Osteoblast (primary cell): ENCODE data around the gene CRTC1. TPM values are rescaled to one million over a fixed set of nuclear protein-coding genes. Genes with fewer than 3 reads are reported as not detected.
A peak's percentile ranks its signal among the peaks of the same experiment; 100 is the strongest.

Source experiments
- DNase-seq: peaks from one replicate; pipeline ENCODE4 v3.0.0; 2011; ENCODE audit warnings: low spot score, mixed read lengths; ENCODE audit not compliant: insufficient read length; ENCODE audit errors: missing footprints
- H2AFZ ChIP-seq: 2 replicates; pipeline ENCODE4 v1.6.0; 2011; ENCODE audit warnings: mild to moderate bottlenecking, low read length
- H3K27ac ChIP-seq: 2 replicates; pipeline ENCODE4 v1.5.1; 2011; ENCODE audit warnings: mild to moderate bottlenecking, low read depth, low read length, moderate library complexity
- H3K27me3 ChIP-seq: 2 replicates; pipeline ENCODE4 v1.6.0; 2012; ENCODE audit warnings: mild to moderate bottlenecking, control low read depth, inconsistent platforms, low read length, moderate library complexity; ENCODE audit not compliant: insufficient read depth
- H3K36me3 ChIP-seq: 2 replicates; pipeline ENCODE4 v1.5.1; 2011; ENCODE audit warnings: mild to moderate bottlenecking, low read length, control low read depth, moderate library complexity; ENCODE audit not compliant: insufficient read depth
- H3K4me1 ChIP-seq: 2 replicates; pipeline ENCODE4 v1.5.1; 2011; ENCODE audit warnings: mild to moderate bottlenecking, low read length, control low read depth, moderate library complexity; ENCODE audit not compliant: insufficient read depth
- H3K4me2 ChIP-seq: 2 replicates; pipeline ENCODE4 v1.6.0; 2011; ENCODE audit warnings: mild to moderate bottlenecking, low read length; ENCODE audit not compliant: insufficient read depth
- H3K4me3 ChIP-seq: fragments of 200-600 bp; sonication (generic); 3 replicates; pipeline ENCODE4 v1.5.1; 2012; ENCODE audit warnings: mild to moderate bottlenecking, low read length, inconsistent platforms; ENCODE audit not compliant: insufficient read depth
- H3K79me2 ChIP-seq: 2 replicates; pipeline ENCODE4 v1.6.0; 2012; ENCODE audit warnings: mild to moderate bottlenecking, low read length, control low read depth, inconsistent platforms; ENCODE audit not compliant: insufficient read depth
- H3K9me3 ChIP-seq: 2 replicates; pipeline ENCODE4 v1.5.1; 2011; ENCODE audit warnings: low read depth, low read length, control low read depth
- H4K20me1 ChIP-seq: 2 replicates; pipeline ENCODE4 v1.6.0; 2012; ENCODE audit warnings: mild to moderate bottlenecking, low read length, control low read depth; ENCODE audit not compliant: insufficient read depth
- CTCF ChIP-seq: IDR thresholded peaks from 2 replicates; pipeline ENCODE4 v1.5.1; 2011; ENCODE audit warnings: mild to moderate bottlenecking, low read depth, low read length, moderate library complexity; ENCODE audit errors: extremely low read depth
- total RNA-seq: library from RNA; depleted of rRNA; stranded (reverse); fragments of >200 nt; gene quantifications from 2 replicates; pipeline ENCODE4 v1.2.3, GENCODE V29; 2012

The CRTC1 gene
- total RNA-seq, 1 donor, result 4.0 TPM

- H3K9me3 ChIP-seq, result no peaks in the 10 kb centered on the region
- peaks cover 8% of the 10 kb centered on the region for H4K20me1 ChIP-seq
- no peak overlapping the region for H3K27ac ChIP-seq
- H2AFZ ChIP-seq, result no peak overlapping the region
- H3K4me2 ChIP-seq, result no peak overlapping the region
- H3K4me3 ChIP-seq, result no peak overlapping the region
- H3K4me1 ChIP-seq, result peaks cover 3% of the 10 kb centered on the region
- no peaks in the 10 kb centered on the region for H3K79me2 ChIP-seq
- peaks cover 5% of the 10 kb centered on the region for H3K36me3 ChIP-seq
- TF ChIP-seq CTCF, result no peak
- no peaks in the 10 kb centered on the region for H3K27me3 ChIP-seq
- DNase-seq, result peak; percentile 85
Observed at GRCh38 chr19:18769989-18770528, 86.6 kb downstream of the CRTC1 start.

- DNase-seq, result peak; percentile 73
- Histone ChIP-seq H3K4me2 (no peak overlapping the region), H3K4me1 (peaks cover 3% of the 10 kb centered on the region), H3K4me3 (no peak overlapping the region), H3K36me3 (peaks cover 5% of the 10 kb centered on the region), H3K9me3 (no peaks in the 10 kb centered on the region), H3K79me2 (no peaks in the 10 kb centered on the region), H4K20me1 (peaks cover 8% of the 10 kb centered on the region), H3K27me3 (no peaks in the 10 kb centered on the region), H3K27ac (no peak overlapping the region), H2AFZ (no peak overlapping the region)
- TF ChIP-seq CTCF, result no peak
Observed at GRCh38 chr19:18770663-18771327, 87.3 kb downstream of the CRTC1 start.

- Histone ChIP-seq H3K9me3 (no peaks in the 10 kb centered on the region), H3K27ac (no peak overlapping the region), H4K20me1 (peaks cover 8% of the 10 kb centered on the region), H3K4me1 (peaks cover 11% of the 10 kb centered on the region), H3K4me2 (no peak overlapping the region), H3K27me3 (no peaks in the 10 kb centered on the region), H3K36me3 (peaks cover 5% of the 10 kb centered on the region), H2AFZ (no peak overlapping the region), H3K79me2 (no peaks in the 10 kb centered on the region), H3K4me3 (no peak overlapping the region)
- DNase-seq, result peak; percentile 71
- TF ChIP-seq CTCF, result peak; percentile 25
Observed at GRCh38 chr19:18771328-18772242, 88.1 kb downstream of the CRTC1 start.
